ENCODE data around the gene TBL1XR1. TPM values are rescaled to one million over a fixed set of nuclear protein-coding genes. Genes with fewer than 3 reads are reported as not detected.
"Not testable (repeated sequence)": the region's sequence is repeated elsewhere in the genome, so short reads cannot be mapped to it uniquely, and the experiment has no call there.

Gene TBL1XR1
- total RNA-seq, 1 donor from 2014 or later, result 124 TPM

GRCh38 chr3:177013681-177014280 lies 183.5 kb downstream of the TBL1XR1 start:
- Histone ChIP-seq H3K4me3 (ENCODE audit: low read length in 3 of 3) (no peak overlapping the region), H3K36me3 (ENCODE audit: control insufficient read depth in 3 of 3, insufficient read depth in 3 of 3, low read length in 3 of 3) (peaks cover 0 to 7% (median 2%) of the 10 kb centered on the region in 3 donors), H3K27me3 (ENCODE audit: control insufficient read depth in 3 of 3, insufficient read depth in 3 of 3, low read length in 3 of 3) (no peaks in the 10 kb centered on the region), H3K9ac (ENCODE audit: low read depth in 1 of 3, low read length in 3 of 3) (no peak overlapping the region), H3K9me3 (ENCODE audit: control insufficient read depth in 3 of 3, low read length in 3 of 3) (no peaks in the 10 kb centered on the region), H3K27ac (ENCODE audit: low read depth, low read length) (no peak overlapping the region), H3K4me1 (ENCODE audit: control insufficient read depth in 3 of 3, insufficient read depth in 3 of 3, low read length in 3 of 3) (no peaks in the 10 kb centered on the region)

DNA sequence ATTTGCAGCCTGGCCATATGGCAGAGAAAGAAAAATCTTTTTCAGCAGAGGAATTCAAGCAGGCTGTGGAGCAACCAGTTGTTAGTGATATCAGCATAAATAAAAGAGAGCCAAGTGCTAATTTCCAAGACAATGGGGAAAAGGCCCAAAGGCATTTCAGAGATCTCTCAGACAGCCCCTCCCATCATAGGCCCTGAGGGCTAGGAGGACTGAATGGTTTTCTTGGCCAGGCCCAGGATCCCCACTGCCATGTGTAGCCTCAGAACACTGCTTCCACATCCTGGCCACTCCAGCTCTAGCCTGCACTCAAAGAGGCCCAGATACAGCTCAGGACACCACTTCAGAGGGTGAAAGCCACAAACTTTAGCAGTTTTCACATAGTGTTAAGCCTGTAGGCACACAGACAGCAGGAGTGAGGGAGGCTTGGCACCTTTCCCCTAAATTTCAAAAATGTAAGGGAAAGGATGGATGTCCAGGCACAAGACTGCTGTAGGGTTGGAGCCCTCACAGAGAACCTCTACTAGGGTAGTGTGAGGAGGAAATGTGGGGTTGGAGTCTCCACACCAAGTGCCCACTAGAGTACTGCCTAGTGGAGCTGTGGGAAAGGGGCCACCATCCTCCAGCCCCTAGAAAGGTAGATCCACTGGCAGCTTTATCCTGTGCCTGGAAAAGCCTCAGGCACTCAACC lies 191.4 kb downstream of the TBL1XR1 start:
- no peak overlapping the region for H3K9ac ChIP-seq (ENCODE audit: low read depth in 1 of 3, low read length in 3 of 3)
- H3K36me3 ChIP-seq (ENCODE audit: control insufficient read depth in 3 of 3, insufficient read depth in 3 of 3, low read length in 3 of 3), result no peaks in the 10 kb centered on the region
- no peaks in the 10 kb centered on the region for H3K27me3 ChIP-seq (ENCODE audit: control insufficient read depth in 3 of 3, insufficient read depth in 3 of 3, low read length in 3 of 3)
- peaks cover 0 to 8% (median 3%) of the 10 kb centered on the region in 3 donors for H3K9me3 ChIP-seq (ENCODE audit: control insufficient read depth in 3 of 3, low read length in 3 of 3)
- H3K4me1 ChIP-seq (ENCODE audit: control insufficient read depth in 3 of 3, insufficient read depth in 3 of 3, low read length in 3 of 3), result no peaks in the 10 kb centered on the region
- H3K27ac ChIP-seq (ENCODE audit: low read depth, low read length), result no peak overlapping the region
- no peak overlapping the region for H3K4me3 ChIP-seq (ENCODE audit: low read length in 3 of 3)

- not testable (repeated sequence) for H3K4me3 ChIP-seq (ENCODE audit: low read length in 3 of 3); H3K27ac ChIP-seq (ENCODE audit: low read depth, low read length); H3K27me3 ChIP-seq (ENCODE audit: control insufficient read depth in 3 of 3, insufficient read depth in 3 of 3, low read length in 3 of 3); H3K9ac ChIP-seq (ENCODE audit: low read depth in 1 of 3, low read length in 3 of 3); H3K36me3 ChIP-seq (ENCODE audit: control insufficient read depth in 3 of 3, insufficient read depth in 3 of 3, low read length in 3 of 3); H3K4me1 ChIP-seq (ENCODE audit: control insufficient read depth in 3 of 3, insufficient read depth in 3 of 3, low read length in 3 of 3); H3K9me3 ChIP-seq (ENCODE audit: control insufficient read depth in 3 of 3, low read length in 3 of 3)
Observed at GRCh38 chr3:177000159-177000558, 197.1 kb downstream of the TBL1XR1 start.

GRCh38 chr3:176995946-176996345 lies 201.3 kb downstream of the TBL1XR1 start:
- Histone ChIP-seq H3K36me3 (ENCODE audit: control insufficient read depth in 3 of 3, insufficient read depth in 3 of 3, low read length in 3 of 3) (no peaks in the 10 kb centered on the region), H3K4me1 (ENCODE audit: control insufficient read depth in 3 of 3, insufficient read depth in 3 of 3, low read length in 3 of 3) (no peaks in the 10 kb centered on the region), H3K27ac (ENCODE audit: low read depth, low read length) (no peak overlapping the region), H3K4me3 (ENCODE audit: low read length in 3 of 3) (no peak overlapping the region), H3K9me3 (ENCODE audit: control insufficient read depth in 3 of 3, low read length in 3 of 3) (peaks cover 0 to 5% (median 0%) of the 10 kb centered on the region in 3 donors), H3K27me3 (ENCODE audit: control insufficient read depth in 3 of 3, insufficient read depth in 3 of 3, low read length in 3 of 3) (no peaks in the 10 kb centered on the region), H3K9ac (ENCODE audit: low read depth in 1 of 3, low read length in 3 of 3) (no peak overlapping the region)

DNA sequence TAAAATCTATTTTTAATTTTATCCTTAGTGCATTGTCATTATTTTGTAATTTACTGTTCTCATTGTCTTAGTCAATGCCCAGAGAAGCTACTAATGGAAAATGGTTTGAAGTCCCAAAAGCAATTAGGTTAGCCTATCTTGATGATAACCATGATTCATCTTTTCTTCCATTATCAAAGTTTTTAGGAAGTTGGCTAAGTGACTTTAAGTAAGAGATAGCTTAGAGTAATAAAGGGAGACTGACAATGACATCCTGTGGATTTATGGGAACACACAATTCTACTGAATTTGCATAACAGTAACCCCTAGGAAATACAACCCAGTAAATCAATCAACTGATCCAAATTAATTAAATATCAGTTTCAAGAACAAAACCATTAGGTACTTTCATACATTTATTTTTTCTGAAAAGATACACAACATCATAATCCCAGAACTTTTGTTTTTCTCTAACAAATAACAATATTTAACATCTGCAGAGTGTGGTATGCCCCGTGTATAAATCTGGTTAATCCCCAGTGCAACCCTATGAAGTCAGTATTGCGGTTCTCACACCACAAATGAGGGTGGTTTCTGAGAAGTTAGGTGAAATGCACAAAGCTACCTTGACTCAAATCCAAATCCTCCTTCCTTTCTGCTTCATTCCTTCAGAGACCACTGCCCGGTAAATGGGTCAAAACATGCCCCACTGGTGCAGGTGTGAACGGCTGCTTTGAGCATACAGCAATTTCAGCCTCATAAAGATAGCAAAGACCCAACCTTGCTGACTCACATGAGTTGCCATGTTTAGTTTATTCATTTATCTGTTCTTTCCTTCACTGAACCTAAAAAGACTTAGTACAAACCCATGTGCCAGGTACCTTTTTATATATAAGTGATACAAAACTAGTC lies 202.1 kb downstream of the TBL1XR1 start:
- H3K4me1 ChIP-seq (ENCODE audit: control insufficient read depth in 3 of 3, insufficient read depth in 3 of 3, low read length in 3 of 3), result no peaks in the 10 kb centered on the region
- no peaks in the 10 kb centered on the region for H3K27me3 ChIP-seq (ENCODE audit: control insufficient read depth in 3 of 3, insufficient read depth in 3 of 3, low read length in 3 of 3)
- peaks cover 0 to 5% (median 0%) of the 10 kb centered on the region in 3 donors for H3K9me3 ChIP-seq (ENCODE audit: control insufficient read depth in 3 of 3, low read length in 3 of 3)
- H3K27ac ChIP-seq (ENCODE audit: low read depth, low read length), result no peak overlapping the region
- H3K4me3 ChIP-seq (ENCODE audit: low read length in 3 of 3), result no peak overlapping the region
- no peak overlapping the region for H3K9ac ChIP-seq (ENCODE audit: low read depth in 1 of 3, low read length in 3 of 3)
- no peaks in the 10 kb centered on the region for H3K36me3 ChIP-seq (ENCODE audit: control insufficient read depth in 3 of 3, insufficient read depth in 3 of 3, low read length in 3 of 3)

DNA sequence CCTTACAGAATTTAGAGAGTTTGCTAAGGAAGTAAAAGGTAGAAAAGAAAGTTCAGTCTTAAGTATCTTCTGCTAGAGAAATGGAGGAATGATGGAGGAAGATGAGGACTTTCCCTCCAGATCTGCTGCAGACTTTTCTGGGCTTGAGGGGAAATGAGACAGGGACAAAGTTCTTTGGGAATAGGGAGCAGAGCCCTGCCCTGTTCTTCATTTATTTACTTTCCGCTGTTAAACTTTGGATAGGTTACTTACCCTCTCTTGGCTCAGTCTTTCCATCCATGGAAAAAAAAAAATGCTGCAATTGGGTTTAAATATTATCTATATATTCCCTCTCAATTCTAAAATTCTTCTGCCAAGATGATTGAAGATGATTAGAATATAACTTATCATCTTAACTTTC lies 202.9 kb downstream of the TBL1XR1 start:
- Histone ChIP-seq H3K27ac (ENCODE audit: low read depth, low read length) (no peak overlapping the region), H3K27me3 (ENCODE audit: control insufficient read depth in 3 of 3, insufficient read depth in 3 of 3, low read length in 3 of 3) (no peaks in the 10 kb centered on the region)

DNA sequence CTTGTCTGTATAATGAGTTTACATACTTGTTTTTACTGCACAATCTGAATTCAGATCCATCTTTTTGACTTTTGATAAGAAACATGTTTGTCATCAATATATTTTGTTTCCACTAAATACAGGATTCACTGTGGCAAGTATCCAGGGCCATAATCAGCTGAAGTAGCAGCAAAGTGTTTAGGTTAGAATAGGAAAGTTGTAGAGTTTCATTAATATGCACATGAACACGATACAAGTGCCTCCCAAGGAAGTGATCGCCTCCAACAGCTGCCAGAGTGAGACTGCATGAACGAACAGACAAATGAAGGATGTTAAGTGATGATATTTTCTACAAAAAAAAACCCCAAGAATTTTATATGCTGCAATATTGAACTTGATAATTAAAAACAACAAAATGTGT lies 204.3 kb downstream of the TBL1XR1 start:
- Histone ChIP-seq H3K27ac (ENCODE audit: low read depth, low read length) (no peak overlapping the region), H3K9ac (ENCODE audit: low read depth in 1 of 3, low read length in 3 of 3) (no peak overlapping the region), H3K4me1 (ENCODE audit: control insufficient read depth in 3 of 3, insufficient read depth in 3 of 3, low read length in 3 of 3) (no peaks in the 10 kb centered on the region), H3K36me3 (ENCODE audit: control insufficient read depth in 3 of 3, insufficient read depth in 3 of 3, low read length in 3 of 3) (no peaks in the 10 kb centered on the region), H3K27me3 (ENCODE audit: control insufficient read depth in 3 of 3, insufficient read depth in 3 of 3, low read length in 3 of 3) (no peaks in the 10 kb centered on the region), H3K4me3 (ENCODE audit: low read length in 3 of 3) (no peak overlapping the region), H3K9me3 (ENCODE audit: control insufficient read depth in 3 of 3, low read length in 3 of 3) (peaks cover 0 to 5% (median 0%) of the 10 kb centered on the region in 3 donors)

More for the DNA sequence above, 202.9 kb downstream of the TBL1XR1 start:
- Histone ChIP-seq H3K4me1 (ENCODE audit: control insufficient read depth in 3 of 3, insufficient read depth in 3 of 3, low read length in 3 of 3) (no peaks in the 10 kb centered on the region), H3K9ac (ENCODE audit: low read depth in 1 of 3, low read length in 3 of 3) (no peak overlapping the region), H3K9me3 (ENCODE audit: control insufficient read depth in 3 of 3, low read length in 3 of 3) (peaks cover 0 to 5% (median 0%) of the 10 kb centered on the region in 3 donors), H3K4me3 (ENCODE audit: low read length in 3 of 3) (no peak overlapping the region), H3K36me3 (ENCODE audit: control insufficient read depth in 3 of 3, insufficient read depth in 3 of 3, low read length in 3 of 3) (no peaks in the 10 kb centered on the region)

DNA sequence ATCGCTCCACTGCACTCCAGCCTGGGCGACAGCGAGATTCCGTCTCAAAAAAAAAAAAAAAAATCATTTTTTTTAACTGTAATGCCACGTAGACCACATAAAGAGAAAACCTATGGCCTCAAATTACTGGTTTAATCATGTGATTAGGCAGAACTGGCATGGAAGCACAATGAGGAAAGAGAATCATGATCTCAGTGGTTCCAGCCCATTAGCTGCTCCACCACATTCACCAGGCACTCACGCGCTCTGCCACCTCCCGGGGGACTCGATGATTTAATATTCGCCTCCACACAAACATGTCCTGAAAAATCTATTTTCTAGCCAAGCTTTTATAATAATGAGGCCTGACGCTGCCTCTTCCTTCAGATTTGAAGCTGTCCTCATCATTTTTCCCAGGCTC lies 204.7 kb downstream of the TBL1XR1 start:
- H3K4me3 ChIP-seq (ENCODE audit: low read length in 3 of 3), result no peak overlapping the region
- no peaks in the 10 kb centered on the region for H3K36me3 ChIP-seq (ENCODE audit: control insufficient read depth in 3 of 3, insufficient read depth in 3 of 3, low read length in 3 of 3)
- H3K4me1 ChIP-seq (ENCODE audit: control insufficient read depth in 3 of 3, insufficient read depth in 3 of 3, low read length in 3 of 3), result no peaks in the 10 kb centered on the region

GRCh38 chr3:176988795-176989194 lies 208.5 kb downstream of the TBL1XR1 start:
- peaks cover 0 to 5% (median 0%) of the 10 kb centered on the region in 3 donors for H3K9me3 ChIP-seq (ENCODE audit: control insufficient read depth in 3 of 3, low read length in 3 of 3)

More for the DNA sequence above, 204.7 kb downstream of the TBL1XR1 start:
- Histone ChIP-seq H3K27me3 (ENCODE audit: control insufficient read depth in 3 of 3, insufficient read depth in 3 of 3, low read length in 3 of 3) (no peaks in the 10 kb centered on the region), H3K27ac (ENCODE audit: low read depth, low read length) (no peak overlapping the region), H3K9ac (ENCODE audit: low read depth in 1 of 3, low read length in 3 of 3) (no peak overlapping the region), H3K9me3 (ENCODE audit: control insufficient read depth in 3 of 3, low read length in 3 of 3) (peaks cover 0 to 5% (median 0%) of the 10 kb centered on the region in 3 donors)

More at GRCh38 chr3:176988795-176989194, 208.5 kb downstream of the TBL1XR1 start:
- Histone ChIP-seq H3K9ac (ENCODE audit: low read depth in 1 of 3, low read length in 3 of 3) (no peak overlapping the region), H3K27me3 (ENCODE audit: control insufficient read depth in 3 of 3, insufficient read depth in 3 of 3, low read length in 3 of 3) (no peaks in the 10 kb centered on the region), H3K4me3 (ENCODE audit: low read length in 3 of 3) (no peak overlapping the region), H3K4me1 (ENCODE audit: control insufficient read depth in 3 of 3, insufficient read depth in 3 of 3, low read length in 3 of 3) (no peaks in the 10 kb centered on the region), H3K27ac (ENCODE audit: low read depth, low read length) (no peak overlapping the region), H3K36me3 (ENCODE audit: control insufficient read depth in 3 of 3, insufficient read depth in 3 of 3, low read length in 3 of 3) (no peaks in the 10 kb centered on the region)

Measured in skeletal muscle tissue (tissue), 4 donors.